HG02678 (cell line): ENCODE results near the gene TKTL1.
"Not testable (repeated sequence)": the region's sequence is repeated elsewhere in the genome, so short reads cannot be mapped to it uniquely, and the experiment has no call there.

ENCODE experiments used
- ATAC-seq: cut with Tn5 transposase; IDR thresholded peaks from one replicate; pipeline ENCODE4 v1.9.1; 2021; ENCODE audit warnings: mild to moderate bottlenecking, moderate library complexity; ENCODE audit not compliant: unreplicated experiment

TKTL1 gene

DNA sequence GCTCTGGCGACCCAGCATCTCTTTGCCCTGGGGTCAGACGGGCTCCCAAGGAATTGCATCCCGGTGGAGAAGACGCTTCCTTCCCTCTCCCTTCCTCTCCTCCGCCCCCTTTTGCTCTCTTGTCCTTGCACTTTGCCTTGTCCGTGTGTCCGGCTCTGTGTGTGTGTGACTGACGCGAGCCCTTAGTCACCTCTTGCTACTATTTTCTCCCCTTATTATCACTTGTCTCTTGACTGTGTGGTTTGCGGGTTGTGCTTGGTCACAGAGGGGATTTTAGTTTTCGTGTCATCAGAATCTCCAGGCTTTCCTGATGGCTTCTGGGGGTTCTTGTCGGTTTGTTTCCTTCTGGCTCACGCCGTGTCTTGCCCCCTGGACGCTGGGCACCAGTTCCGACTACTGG is 47.5 kb downstream of the TKTL1 start:
- not testable (repeated sequence) for ATAC-seq

DNA sequence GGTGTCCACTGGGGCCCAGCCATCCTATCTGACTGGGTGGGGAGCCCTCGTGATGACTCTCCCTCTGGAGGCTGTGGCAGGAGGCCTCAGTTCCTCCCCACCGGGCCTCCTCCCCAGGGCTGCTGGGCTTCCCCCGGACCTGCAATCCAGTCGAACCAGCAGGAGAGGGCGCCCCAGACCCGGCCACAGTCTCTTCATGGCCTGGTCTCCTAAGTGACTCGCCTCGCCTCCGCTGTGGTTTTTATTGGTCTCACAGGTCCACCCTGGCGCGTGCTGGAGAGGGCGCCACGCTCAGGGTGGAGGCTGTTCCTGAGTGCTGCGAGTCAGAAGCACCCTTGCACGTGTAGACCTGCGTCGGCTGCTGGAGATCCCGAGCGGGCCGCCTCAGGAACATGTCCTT is 48.0 kb downstream of the TKTL1 start:
- not testable (repeated sequence) for ATAC-seq

DNA sequence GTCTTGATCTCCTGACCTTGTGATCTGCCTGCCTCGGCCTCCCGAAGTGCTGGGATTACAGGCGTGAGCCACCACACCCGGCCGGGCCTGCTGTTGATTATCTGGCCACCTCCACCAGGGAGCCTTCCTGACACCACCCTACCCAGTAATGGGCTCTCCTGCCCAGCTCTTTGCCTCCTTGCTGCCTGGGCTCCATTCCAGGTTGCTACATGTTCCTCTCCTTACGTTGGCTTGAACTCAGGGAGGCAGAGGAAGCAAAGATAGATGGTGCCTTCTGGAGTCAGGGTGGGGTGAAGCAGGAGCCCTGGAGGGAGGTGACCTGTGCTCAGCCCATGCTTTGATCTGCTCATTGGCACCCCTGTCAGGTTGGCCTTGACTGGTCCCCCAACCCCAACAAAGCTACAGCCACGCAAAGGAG is 52.5 kb downstream of the TKTL1 start:
- ATAC-seq: no peak

DNA sequence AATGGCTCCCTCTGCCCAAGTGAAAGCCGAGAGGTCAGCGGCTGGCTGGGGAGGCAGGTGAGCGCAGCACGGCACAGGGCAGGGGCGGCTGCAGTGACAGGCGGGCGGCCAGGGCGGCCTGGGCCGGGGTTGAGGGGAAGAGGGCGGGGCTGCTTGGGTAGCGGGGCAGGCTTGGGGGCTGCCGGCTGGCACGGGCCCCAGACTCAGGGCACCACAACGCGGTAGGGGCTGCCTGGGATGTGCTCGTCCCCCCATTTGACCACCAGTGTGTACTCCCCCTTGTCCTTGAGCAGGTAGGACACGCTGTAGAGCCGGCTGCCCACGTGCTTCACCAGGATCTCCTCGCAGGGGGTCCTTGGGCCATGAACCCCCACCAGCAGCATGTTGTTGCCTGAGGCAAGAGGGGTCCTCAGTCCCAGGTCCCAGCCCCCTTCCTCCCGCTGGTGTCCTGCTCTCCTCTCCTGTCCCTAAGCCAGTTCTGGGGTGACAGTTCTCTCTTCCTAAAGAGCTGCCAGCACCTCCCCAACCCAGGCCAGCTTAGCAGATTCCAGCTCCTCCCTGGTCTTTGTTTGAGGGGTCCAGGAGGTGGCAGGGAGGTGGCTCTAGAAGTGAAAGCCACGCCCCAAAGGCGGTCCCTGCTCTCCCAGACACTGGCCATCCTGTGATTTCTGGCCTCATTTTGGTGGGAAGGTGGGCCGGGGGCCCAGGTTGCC is 53.2 kb downstream of the TKTL1 start:
- no peak for ATAC-seq

DNA sequence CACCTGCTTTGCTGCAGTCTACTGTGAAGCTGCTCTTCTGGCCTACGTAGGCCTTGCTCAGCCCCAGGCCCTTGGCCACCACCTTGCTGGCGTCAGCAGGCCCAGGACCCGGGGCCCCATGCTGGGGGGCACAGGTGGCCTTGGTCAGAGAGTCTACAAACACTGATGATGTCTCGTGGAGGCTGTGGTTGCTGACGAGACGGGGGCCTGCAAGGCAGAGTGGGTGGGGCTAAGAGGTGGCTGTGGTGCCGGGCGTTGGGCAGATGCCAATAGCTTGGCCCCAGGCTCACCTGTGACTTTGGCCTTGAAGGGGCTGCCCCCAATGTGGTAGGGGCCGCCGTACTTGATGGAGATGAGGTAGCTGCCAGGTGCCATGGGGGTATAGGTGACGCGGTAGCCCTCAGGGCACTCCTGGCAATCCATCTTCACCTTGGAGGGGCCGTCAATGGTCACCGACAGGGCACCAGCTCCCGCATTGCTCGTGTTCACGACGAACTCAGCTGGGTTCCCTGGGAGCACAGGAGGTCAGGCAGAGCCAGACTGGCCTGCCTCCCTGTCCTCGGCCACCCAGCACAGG is 53.9 kb downstream of the TKTL1 start:
- no peak for ATAC-seq

DNA sequence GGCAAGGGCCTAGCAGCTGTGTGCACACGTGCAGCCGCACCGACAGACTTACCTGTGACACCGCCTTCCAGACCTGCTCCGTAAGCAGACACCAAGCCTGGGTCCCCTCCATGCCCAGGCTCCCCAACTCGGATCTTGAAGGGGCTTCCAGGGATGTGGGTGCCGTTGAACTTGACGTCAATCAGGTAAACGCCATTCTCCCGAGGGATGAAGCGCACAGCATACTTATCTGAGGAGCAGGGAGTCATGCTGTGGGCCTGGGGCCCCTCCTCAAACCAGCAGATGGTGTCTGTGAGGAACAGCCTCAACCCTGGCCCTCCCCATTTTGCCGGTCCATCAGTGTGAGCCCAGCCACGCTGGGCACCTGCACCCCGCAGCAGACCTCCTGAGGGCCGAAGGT is 54.4 kb downstream of the TKTL1 start:
- no peak for ATAC-seq

DNA sequence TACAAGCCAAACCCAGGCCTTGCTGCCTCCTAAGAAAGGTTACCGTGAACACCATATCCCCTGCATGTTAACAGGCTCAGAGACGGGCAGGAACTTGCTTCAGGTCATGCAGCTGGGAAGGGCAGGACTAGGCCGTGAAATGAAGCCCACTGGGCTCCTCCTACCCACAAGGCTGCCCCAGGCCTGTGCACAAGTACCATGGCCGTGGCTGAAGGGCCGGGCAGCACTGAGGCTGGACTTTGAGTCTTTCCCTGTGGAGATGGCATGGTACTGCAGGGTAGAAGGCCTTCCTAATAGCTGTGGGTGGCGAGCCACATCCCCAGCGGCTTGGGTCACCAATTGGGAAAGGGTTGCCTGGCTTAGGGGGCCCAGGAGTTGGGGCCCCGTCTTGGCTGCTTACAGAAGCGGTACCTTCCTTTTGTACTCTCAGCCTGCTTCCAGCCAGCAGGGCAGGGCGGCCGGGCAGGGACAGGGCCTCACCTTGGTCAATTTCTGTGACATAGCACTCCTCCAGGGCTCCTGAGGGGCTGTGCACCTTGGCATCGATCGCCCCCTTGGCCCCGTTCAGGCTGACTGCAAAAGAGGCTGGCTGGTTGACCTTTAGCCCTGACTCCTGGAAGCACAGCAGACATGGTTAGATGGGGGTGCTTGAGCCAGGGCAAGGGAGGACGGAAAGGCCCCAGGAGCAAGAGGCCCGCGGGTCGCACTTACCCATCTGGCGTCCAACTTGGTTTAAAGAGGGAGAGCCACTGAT is 55.0 kb downstream of the TKTL1 start:
- ATAC-seq: no peak

DNA sequence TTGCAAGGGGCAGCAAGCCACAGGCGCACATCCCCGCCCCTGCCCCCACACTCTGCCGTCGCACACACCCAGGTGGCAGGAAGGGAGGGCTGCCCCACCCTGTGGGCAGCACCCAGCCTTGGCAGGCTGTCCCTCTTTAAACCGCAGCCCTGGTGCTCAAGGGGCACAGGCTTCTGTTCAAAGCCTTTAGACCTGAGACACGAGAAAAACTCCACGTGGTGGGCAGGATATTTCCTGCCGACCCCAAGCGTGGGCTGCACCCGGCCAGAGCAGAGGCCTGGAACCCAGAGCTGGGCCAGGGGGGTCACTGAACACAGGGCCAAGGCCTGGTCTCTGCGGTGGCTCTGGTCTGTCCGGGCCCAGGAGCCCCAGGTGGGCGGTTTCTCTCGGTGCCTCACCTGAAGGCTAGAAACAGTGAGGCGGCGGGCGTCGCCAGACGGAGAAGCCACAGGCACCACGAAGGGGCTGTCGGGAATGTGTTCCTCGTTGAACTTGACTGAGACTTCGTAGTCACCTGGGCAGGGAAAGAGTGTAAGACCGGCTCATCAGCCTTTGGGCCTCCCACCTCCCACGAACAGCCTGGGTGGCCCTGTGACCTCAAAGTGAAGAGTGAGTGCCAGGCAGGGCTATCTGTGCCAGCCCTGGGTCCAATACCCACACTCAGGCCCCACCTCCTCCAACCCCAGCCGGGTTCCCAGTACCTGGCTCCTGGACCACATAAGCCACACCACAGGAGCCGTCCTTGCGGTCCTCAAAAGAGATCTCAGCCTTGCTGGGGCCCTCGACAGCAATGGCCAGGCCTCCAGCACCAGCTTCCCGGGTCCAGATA is 55.8 kb downstream of the TKTL1 start:
- ATAC-seq: no peak

DNA sequence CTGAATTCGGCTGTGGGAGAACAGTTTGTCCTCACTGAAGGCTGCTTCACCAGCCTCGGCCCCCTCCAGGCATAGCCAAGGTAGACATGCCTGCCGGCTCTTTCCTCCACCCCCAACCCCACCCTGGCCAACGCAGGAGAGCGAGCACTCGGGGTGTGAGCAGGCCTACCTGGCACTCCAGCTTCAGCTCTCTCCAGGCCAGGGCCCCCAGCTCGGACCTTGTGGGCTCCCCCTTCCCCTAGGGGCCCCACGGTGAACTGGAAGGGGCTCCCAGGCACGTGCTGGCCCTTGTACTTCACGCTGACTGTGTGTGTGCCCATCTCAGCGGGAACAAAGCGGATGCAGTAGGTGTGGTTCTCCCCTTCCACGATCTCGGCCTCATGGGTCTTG is 56.4 kb downstream of the TKTL1 start:
- ATAC-seq: no peak

DNA sequence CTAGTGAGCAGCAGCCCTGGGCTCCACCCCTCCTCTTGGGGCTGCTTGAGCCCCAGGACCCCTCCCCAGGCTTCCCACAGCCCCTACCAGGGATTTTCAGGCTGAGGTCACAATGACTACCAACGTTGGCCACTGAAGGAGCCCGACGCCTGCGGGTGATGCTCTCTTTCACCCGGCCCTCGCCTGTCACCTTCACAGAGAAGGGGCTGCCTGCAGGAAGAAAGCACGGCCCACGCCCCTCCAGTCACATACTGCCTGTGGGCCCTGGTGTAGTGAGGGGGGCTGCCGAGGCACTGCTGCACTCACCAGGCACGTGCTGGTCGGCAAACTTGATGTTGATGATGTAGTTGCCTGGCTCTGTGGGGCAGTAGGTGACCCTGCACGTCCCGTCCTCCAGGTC is 56.9 kb downstream of the TKTL1 start:
- no peak for ATAC-seq

DNA sequence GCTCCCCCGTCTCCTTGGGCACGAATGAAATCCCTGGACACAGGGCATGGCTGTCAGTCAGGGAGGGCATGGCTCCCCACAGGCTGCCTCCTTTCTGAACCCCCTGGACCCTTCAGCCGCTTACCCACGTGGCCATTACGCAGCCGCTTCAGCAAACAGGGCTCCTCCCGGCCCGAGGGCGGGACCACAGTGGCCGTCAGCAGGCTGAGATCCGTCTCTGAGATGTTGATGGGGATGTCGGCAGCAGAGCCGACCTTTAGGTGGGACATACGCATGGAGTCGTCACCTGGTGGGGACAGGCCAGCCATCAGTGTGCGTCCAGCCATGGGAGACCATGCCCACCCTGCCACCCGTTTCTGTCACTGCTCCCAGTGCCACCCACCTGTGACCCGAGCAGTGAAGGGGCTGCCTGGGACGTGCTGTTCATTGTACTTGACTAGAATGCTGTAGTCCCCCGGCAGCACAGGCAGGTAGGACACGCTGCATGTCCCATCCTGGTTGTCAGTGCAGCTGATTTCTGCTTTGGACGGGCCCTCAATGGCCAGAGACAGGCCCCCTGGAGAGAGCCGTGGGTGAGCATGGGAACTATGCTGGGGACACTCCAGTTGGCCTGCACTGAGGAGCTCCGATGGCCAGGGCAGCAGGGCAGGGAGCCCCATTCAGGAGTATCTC is 57.7 kb downstream of the TKTL1 start:
- ATAC-seq: no peak

DNA sequence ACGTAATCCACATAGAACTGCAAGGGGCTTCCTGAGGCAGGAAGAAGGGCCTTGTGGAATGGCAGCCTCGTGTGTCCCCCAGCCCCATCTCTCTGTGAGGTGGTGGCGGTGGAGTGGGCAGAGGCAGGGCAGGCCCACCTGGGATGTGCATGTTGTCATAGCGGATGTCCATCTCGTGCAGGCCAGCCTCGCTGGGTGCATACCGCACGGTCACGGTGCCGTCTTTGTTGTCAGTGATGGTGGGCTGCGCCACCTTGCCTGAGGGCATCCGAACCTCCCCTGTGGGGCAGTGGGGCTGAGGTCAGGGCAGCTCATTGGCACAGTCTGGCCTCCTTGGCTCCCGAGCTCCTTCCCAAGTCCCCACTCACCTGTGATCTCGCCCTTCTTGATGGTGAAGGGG is 58.4 kb downstream of the TKTL1 start:
- ATAC-seq: no peak

DNA sequence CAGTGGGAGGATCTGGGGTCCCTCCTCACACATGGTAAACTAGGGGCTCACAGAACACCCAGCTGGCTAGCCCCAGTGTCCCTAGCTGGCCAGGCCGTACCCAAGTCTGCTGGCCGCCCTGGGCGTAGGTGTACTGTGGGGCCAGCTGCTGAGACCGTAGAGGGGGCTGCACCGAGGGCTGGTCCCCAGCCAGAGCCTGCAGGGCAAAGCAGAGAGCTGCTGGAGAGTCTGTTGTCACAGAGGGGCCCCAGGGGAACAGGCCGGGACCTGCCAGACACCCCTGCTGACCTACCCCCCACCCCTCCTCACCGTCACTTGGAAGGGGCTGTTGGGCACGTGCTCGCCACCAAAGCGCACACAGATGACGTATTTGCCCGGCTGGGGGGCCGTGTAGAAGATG is 58.9 kb downstream of the TKTL1 start:
- ATAC-seq: no peak

DNA sequence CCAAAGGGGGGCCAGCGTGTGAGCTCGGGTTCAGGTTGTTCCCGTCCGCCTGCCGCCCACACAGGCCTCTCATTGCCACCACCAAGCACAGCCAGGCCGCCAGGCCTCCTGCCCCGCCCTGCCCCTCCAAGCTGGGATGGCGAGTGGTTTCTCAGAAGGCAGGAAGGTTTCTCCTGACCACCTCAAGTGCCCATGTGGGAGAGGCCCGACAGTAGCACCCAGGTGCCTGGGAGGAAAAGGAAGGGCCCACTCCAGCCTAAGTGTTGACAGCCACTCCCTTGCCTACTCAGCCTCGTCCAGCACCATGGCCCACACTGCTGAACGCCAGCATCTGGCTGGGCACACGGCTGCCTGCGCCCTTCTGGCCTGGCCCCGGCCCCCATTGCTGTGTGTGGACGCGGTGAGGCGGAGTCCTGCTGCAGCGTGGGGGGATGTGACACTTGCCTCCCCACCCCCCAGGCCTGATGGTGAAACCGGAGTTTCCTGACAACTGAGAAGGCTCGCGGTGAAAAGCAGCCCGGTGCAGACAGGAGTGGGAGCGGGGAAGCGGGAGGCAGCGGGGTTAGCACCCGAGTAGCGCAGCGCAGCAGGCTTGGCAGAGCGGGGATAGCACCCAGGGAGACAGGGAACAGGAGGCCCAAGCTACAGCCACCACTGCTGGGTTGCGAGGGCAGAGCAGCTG is 59.6 kb downstream of the TKTL1 start:
- ATAC-seq: no peak

DNA sequence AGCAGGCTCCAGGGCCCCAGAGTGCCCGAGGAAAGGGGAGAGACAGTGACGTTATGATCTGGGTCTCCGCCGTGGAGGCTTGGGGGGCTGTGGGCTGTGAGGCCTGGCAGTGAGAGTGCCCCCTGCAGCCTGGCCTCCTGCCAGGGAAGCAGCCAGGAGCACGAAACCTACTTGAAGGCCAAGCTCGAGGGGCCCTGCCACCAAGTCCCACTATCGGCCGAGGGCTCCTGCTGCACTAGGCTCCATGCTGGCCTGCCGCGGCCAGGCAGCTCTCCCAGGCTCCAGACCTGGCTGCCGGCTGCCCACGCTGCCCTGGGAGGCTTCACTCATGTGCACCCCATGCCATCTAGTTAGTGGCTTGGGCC is 60.2 kb downstream of the TKTL1 start:
- ATAC-seq: no peak

DNA sequence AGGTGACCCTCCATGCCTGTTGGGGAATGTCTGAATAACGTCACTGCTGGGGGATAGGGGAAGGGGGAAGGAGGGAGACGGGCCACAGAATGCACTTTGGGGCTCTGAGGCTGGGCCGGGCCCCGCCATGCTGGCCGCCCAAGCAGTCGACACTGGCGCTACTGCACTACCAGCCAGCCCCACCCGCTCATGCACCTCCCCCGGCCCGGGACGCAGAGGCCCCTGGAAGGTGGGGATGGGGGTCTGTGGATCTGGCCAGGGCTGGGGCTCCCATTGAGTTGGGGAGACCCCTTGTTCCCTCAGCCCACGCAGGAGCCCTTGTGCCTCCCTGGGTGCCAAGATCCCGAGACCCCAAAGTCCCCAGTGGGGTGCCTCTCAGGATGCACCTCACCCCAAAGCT is 61.0 kb downstream of the TKTL1 start:
- ATAC-seq: no peak

DNA sequence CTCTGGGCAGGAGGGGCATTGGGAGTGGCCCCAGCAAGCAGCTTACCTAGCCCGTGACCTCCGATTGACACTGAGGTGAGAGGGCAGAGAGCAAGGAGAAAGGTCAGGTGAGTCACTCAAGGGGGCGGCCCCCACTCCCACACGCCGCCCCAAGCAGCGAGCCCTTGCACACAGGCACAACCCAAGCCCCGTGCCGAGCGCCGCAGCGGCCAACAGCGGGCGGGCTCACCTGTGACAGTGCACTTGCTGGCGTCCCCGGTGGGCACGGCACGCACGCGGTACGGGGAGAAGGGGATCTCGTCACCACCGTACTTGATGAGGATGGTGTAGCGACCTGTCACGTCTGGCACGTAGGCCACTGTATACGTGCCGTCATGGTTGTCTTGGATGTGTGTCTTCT is 61.6 kb downstream of the TKTL1 start:
- ATAC-seq: no peak

DNA sequence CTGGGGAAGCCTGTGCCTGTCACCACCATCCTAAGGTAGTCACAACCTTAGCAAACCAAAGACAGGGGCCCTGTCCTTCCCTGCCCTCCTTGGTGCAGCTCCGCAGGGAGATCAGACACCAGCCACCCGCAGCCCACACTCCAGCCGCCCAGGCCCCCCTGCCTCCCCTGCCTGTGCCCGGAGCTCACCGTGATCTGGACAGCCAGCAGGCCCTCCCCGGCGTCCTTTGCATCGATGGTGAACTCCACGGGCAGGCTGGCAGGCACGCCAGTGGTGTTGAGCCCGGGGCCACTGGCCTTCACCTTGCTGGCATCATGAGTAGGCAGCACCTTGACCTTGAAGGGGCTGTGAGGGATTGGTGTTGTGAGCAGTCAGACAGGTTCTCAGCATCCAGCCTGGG is 62.4 kb downstream of the TKTL1 start:
- no peak for ATAC-seq

DNA sequence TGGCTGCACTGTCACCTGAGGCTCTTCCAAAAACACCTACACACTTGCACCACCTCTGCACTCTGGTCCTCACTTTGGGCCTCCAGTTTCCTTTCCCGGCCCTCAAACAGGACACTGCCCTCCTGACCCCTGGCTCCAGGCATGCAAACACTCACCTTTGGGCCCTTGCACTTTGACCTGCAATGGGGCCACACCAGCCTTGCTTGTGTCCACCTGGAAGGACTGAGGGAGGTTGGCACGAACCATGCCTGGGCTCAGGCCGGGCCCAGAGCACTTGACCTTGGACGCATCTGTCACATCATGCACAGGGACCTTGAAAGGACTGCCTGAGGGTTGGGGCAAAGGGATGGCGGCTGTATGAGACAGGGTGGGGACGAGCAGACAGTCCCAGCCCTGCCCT is 63.2 kb downstream of the TKTL1 start:
- ATAC-seq: no peak

DNA sequence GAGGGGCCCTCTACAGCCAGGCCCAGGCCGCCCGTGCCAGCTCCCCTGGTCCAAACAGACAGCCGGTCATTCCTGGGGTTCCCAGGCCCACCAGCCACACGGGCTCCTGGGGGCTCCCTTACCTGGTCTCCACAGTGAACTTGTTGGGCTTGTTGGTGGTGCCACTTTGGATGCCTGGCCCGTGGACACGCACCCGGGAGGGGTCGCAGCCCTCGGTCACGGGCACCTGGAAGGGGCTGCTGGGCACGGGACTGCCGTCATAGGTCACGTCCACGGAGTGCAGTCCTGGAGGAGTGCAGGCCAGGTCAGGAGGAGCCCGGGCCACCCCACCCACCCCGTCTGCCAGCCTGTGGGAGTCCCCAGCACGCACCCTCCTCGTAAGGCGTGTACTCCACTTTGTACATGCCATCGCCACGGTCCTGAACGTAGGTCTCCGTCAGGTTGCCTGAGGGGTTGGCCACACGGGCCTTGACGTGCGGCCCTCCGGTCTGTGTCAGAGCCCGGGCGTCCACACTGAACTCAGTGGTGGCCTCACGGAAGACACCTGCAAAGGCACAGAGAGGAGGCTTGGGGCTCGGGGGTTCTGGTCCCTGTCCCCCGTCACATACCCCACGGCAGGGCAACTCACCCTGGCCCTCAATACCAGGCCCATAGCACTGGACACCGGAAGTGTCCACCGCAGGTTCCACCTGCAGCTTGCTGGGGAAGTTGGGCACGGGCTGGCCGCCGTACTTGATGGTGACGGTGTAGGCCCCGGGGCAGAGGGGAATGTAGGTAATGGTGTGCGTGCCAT is 64.0 kb downstream of the TKTL1 start:
- no peak for ATAC-seq
